Hepatocyte (in vitro differentiated cells): ENCODE results near the gene CACNA1C. TPM values are rescaled to one million over a fixed set of nuclear protein-coding genes. Genes with fewer than 3 reads are reported as not detected.

Experiments
- DNase-seq: peaks from one replicate; pipeline ENCODE4 v3.0.0-alpha.2; 2016; ENCODE audit warnings: low spot score
- H2AFZ ChIP-seq: fragments of 200-600 bp; sonication (generic); 2 replicates; pipeline ENCODE4 v1.6.0; 2016; ENCODE audit warnings: antibody characterized with exemption, mild to moderate bottlenecking
- H3K27ac ChIP-seq: fragments of 200-600 bp; sonication (generic); 2 replicates; pipeline ENCODE4 v1.5.1; 2016; ENCODE audit warnings: mild to moderate bottlenecking
- H3K27me3 ChIP-seq: fragments of 200-600 bp; sonication (generic); 2 replicates; pipeline ENCODE4 v1.6.1; 2016
- H3K36me3 ChIP-seq: fragments of 200-600 bp; sonication (generic); replicated peaks from 2 replicates; pipeline ENCODE4 v1.5.1; 2016; ENCODE audit warnings: low read depth; ENCODE audit not compliant: insufficient read depth
- H3K4me1 ChIP-seq: fragments of 200-600 bp; sonication (generic); 2 replicates; pipeline ENCODE4 v1.5.1; 2016; ENCODE audit warnings: mild to moderate bottlenecking, moderate library complexity; ENCODE audit not compliant: insufficient read depth
- H3K4me2 ChIP-seq: fragments of 200-600 bp; sonication (generic); 2 replicates; pipeline ENCODE4 v1.6.0; 2016
- H3K4me3 ChIP-seq: fragments of 200-600 bp; sonication (generic); 2 replicates; pipeline ENCODE4 v1.5.1; 2016; ENCODE audit warnings: mild to moderate bottlenecking
- H3K79me2 ChIP-seq: fragments of 200-600 bp; sonication (generic); 2 replicates; pipeline ENCODE4 v1.6.0; 2017; ENCODE audit warnings: mild to moderate bottlenecking
- H3K9me2 ChIP-seq: fragments of 200-600 bp; sonication (generic); replicated peaks from 2 replicates; pipeline ENCODE4 v1.6.0; 2017; ENCODE audit warnings: mild to moderate bottlenecking; ENCODE audit not compliant: insufficient read depth
- H3K9me3 ChIP-seq: fragments of 200-600 bp; sonication (generic); 2 replicates; pipeline ENCODE4 v1.5.1; 2016; ENCODE audit warnings: low read depth, mild to moderate bottlenecking
- H4K20me1 ChIP-seq: fragments of 200-600 bp; sonication (generic); 2 replicates; pipeline ENCODE4 v1.6.0; 2016; ENCODE audit warnings: mild to moderate bottlenecking; ENCODE audit not compliant: insufficient read depth, poor library complexity, severe bottlenecking
- EZH2 ChIP-seq: fragments of 200-600 bp; sonication (generic); IDR thresholded peaks from 2 replicates; pipeline ENCODE4 v1.6.1; 2016; ENCODE audit warnings: antibody characterized with exemption, mild to moderate bottlenecking, borderline replicate concordance
- EZH2phosphoT487 ChIP-seq: fragments of 200-600 bp; sonication (generic); IDR thresholded peaks from one replicate; pipeline ENCODE4 v1.6.1; 2018; ENCODE audit warnings: antibody characterized with exemption, mild to moderate bottlenecking, low read depth, moderate library complexity; ENCODE audit not compliant: unreplicated experiment, severe bottlenecking
- WGBS: methylation state at CpG from one replicate; pipeline ENCODE4 v1.1.6; 2016; ENCODE audit warnings: low lambda C conversion rate; ENCODE audit errors: missing lambda C conversion rate; 5-methylcytosine and 5-hydroxymethylcytosine counted together
- polyA plus RNA-seq: library from polyadenylated mRNA; unstranded; fragments of >200 nt; fragmentation: Nextera tagmentation; extraction: Ambion mirVana; gene quantifications from 2 replicates; pipeline ENCODE4 v1.2.1, GENCODE V29; 2016
- total RNA-seq: library from RNA; depleted of rRNA; stranded (reverse); fragments of >200 nt; gene quantifications from 2 replicates; pipeline ENCODE4 v1.2.3, GENCODE V29; 2014
- TF ChIP-seq, protein P1 (sequence below): fragments of 200-600 bp; sonication (generic); IDR thresholded peaks from 2 replicates; pipeline ENCODE4 v1.5.1; 2016; ENCODE audit warnings: antibody characterized with exemption, mild to moderate bottlenecking; ENCODE audit not compliant: poor library complexity

CACNA1C gene
- total and polyA plus RNA-seq, 2 experiments from 2014 or later: 3.2 to 4.0 TPM

DNA sequence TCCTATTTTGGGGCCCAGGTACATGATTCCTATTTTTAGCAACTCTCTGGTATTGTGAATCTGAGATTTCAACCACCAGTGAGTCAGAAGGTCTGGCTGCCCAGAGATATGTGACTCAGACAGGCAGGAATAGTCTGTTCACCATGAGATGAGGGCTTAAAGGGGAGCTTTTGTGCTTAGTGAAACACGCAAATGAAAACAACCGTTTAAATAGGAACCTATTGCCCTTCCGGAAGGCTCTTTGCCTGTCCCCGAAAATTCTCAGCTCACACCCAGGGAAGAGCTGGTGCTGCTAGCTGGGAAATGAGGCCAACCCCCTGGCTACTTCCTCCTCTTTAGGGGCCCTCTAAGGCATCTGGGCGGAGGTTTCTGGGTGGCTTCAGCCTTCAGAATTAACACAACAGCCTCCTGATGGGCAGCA lies 283.6 kb downstream of the CACNA1C start:
- H3K4me3 ChIP-seq: no peak overlapping the region
- no peak for TF ChIP-seq EZH2
- TF ChIP-seq, protein P1, sequence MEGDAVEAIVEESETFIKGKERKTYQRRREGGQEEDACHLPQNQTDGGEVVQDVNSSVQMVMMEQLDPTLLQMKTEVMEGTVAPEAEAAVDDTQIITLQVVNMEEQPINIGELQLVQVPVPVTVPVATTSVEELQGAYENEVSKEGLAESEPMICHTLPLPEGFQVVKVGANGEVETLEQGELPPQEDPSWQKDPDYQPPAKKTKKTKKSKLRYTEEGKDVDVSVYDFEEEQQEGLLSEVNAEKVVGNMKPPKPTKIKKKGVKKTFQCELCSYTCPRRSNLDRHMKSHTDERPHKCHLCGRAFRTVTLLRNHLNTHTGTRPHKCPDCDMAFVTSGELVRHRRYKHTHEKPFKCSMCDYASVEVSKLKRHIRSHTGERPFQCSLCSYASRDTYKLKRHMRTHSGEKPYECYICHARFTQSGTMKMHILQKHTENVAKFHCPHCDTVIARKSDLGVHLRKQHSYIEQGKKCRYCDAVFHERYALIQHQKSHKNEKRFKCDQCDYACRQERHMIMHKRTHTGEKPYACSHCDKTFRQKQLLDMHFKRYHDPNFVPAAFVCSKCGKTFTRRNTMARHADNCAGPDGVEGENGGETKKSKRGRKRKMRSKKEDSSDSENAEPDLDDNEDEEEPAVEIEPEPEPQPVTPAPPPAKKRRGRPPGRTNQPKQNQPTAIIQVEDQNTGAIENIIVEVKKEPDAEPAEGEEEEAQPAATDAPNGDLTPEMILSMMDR: no peak
- no peak for TF ChIP-seq EZH2phosphoT487
- no peaks in the 10 kb centered on the region for H3K27me3 ChIP-seq
- no peak overlapping the region for H2AFZ ChIP-seq
- peak; percentile 82 for DNase-seq
- 30% methylated on average over 5 of the region's 5 CpGs for WGBS
- no peaks in the 10 kb centered on the region for H3K36me3 ChIP-seq
- no peaks in the 10 kb centered on the region for H3K9me3 ChIP-seq
- H3K27ac ChIP-seq: peak overlapping the region; percentile 87
- H4K20me1 ChIP-seq: no peaks in the 10 kb centered on the region
- H3K79me2 ChIP-seq: no peaks in the 10 kb centered on the region
- H3K9me2 ChIP-seq: no peaks in the 10 kb centered on the region
- H3K4me2 ChIP-seq: peak overlapping the region; percentile 40
- peaks cover 35% of the 10 kb centered on the region for H3K4me1 ChIP-seq

DNA sequence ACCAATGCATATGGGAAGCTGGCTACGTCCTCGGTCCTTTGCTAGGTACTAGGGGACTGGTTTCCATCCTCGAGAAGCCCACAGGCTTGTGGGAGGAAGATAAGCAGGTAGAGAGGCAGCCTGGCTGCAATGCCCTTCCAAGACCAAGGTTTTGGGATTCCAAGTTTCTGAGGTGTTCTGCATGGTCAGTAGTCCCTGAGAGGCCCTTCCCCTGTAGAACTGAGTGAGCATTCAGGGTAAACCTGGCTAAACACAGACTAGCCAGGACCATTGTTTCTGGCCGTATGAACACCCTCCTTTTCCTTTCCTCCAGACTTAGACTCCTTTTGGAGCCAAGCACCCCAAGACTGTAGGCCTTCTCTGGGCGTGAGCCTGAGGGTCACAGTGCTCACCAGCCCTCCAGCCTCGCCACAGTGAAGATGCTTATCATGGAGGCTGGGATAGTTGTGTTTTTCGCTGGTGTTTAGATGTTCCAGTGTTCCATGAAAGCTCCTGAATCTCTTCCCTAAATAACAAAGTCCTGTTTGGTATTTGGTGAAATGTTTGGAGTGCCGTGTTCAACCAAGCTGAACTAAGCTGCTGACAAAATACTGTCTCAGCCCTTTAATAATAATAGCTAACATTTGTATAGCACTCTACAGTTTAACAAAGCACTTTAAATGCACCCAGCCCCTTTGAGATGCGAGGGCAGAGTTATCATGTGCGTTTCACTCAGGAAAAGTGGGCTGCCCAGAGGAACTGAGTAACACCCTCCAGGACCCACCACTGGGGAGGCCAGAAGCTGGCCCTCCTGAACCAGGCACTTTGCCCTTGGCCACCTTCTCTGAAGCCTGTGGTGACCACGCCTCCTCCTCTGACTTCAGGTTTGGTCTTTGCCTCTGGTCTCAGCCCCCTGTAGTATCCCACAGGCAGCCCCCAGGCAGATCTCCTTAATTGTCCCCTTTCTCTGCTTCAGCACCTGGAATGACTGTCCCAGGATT lies 284.5 kb downstream of the CACNA1C start:
- Histone ChIP-seq H3K27ac (peak overlapping the region; percentile 87), H3K4me2 (peak overlapping the region; percentile 40), H3K9me2 (no peaks in the 10 kb centered on the region), H3K4me3 (no peak overlapping the region), H3K9me3 (no peaks in the 10 kb centered on the region), H3K79me2 (no peaks in the 10 kb centered on the region), H3K27me3 (no peaks in the 10 kb centered on the region), H3K36me3 (no peaks in the 10 kb centered on the region), H3K4me1 (peaks cover 42% of the 10 kb centered on the region), H4K20me1 (no peaks in the 10 kb centered on the region), H2AFZ (no peak overlapping the region)
- no peak for DNase-seq
- TF ChIP-seq EZH2phosphoT487 (no peak), EZH2 (no peak)
- TF ChIP-seq, protein P1: no peak
- 90% methylated on average over 11 of the region's 11 CpGs for WGBS

DNA sequence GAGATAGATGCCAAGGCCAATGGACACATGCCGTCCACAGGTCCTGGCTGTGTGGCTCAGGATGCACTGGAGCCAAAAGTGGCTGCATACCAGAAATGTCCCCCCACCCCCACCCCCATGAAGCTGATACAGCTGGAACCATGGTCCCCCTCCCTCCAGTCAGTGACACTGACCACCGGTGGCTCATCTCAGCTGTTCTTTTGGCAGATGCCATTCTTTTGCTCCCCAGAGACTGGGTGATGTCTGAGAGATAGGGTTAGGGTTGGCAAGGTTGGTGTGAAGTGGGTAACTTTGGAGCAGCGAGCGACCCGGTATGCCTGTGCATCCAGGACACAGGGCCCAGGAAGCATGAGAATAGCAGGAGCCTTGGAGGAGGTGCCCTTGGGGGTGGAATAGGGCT lies 285.6 kb downstream of the CACNA1C start:
- WGBS: 97% methylated on average over 5 of the region's 5 CpGs
- H3K36me3 ChIP-seq: no peaks in the 10 kb centered on the region
- no peaks in the 10 kb centered on the region for H4K20me1 ChIP-seq
- no peak overlapping the region for H3K4me2 ChIP-seq
- H3K4me1 ChIP-seq: peaks cover 40% of the 10 kb centered on the region
- no peak for TF ChIP-seq EZH2phosphoT487
- no peak for TF ChIP-seq EZH2
- TF ChIP-seq, protein P1: no peak
- no peak for DNase-seq
- H3K9me2 ChIP-seq: no peaks in the 10 kb centered on the region
- H3K79me2 ChIP-seq: no peaks in the 10 kb centered on the region
- no peaks in the 10 kb centered on the region for H3K9me3 ChIP-seq
- H3K27ac ChIP-seq: no peak overlapping the region
- H3K4me3 ChIP-seq: no peak overlapping the region
- no peaks in the 10 kb centered on the region for H3K27me3 ChIP-seq
- no peak overlapping the region for H2AFZ ChIP-seq
